C4-2B (cell line): ENCODE data around the gene ADGRA1.

Experiments used
- H3K27ac ChIP-seq: fragments of 450-650 bp; 2 replicates; pipeline ENCODE4 v1.5.1; 2017
- ZFX ChIP-seq: fragments of 450-650 bp; IDR thresholded peaks from 2 replicates; pipeline ENCODE4 v1.6.1; 2017
- TF ChIP-seq, protein P1 (sequence below): fragments of 450-650 bp; conservative IDR thresholded peaks from 2 replicates; pipeline ENCODE4 v1.5.1; 2017; ENCODE audit warnings: mild to moderate bottlenecking

The ADGRA1 gene

DNA sequence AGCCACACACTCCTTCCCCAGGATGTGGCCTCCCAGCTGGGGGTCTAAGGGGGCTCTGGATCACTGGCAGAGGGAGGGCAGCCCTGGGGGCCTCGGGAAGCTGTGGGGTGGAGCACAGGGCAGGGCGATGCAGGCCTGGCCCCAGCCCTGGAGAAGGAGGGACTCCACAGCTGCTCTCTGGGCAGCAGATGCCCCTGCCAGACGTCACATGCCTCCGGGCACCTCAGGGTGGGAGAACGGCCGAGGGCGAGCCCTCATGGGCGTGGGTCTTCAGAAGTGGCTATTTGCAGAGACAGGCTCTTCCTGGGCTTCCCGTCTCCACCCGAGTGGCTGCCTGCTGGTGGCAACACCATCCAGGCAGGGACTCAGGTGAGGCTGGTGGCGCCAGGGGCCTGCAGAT is 16.0 kb upstream of the ADGRA1 start:
- H3K27ac ChIP-seq, result no peak overlapping the region
- no peak for TF ChIP-seq ZFX
- TF ChIP-seq, protein P1, sequence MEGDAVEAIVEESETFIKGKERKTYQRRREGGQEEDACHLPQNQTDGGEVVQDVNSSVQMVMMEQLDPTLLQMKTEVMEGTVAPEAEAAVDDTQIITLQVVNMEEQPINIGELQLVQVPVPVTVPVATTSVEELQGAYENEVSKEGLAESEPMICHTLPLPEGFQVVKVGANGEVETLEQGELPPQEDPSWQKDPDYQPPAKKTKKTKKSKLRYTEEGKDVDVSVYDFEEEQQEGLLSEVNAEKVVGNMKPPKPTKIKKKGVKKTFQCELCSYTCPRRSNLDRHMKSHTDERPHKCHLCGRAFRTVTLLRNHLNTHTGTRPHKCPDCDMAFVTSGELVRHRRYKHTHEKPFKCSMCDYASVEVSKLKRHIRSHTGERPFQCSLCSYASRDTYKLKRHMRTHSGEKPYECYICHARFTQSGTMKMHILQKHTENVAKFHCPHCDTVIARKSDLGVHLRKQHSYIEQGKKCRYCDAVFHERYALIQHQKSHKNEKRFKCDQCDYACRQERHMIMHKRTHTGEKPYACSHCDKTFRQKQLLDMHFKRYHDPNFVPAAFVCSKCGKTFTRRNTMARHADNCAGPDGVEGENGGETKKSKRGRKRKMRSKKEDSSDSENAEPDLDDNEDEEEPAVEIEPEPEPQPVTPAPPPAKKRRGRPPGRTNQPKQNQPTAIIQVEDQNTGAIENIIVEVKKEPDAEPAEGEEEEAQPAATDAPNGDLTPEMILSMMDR, result no peak

DNA sequence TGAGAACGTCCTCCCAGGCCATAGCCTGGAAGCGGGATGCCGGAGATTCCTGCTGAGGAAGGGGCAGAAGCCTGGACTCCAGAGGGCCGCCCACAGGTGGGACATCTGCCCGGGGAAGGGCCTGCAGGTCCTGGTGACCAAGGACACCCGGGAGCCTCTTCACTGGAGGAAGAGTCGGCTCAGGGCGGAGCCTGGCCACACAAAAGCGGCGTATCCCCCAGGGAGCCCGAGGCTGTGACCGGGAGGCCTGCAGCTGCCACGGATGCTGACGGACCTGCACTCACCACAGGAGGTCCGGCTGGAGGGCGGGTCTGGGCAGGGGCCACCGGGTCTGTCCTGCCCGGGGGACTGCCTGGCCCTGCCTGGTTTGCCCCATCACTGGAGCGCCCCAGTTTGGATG is 15.5 kb upstream of the ADGRA1 start:
- H3K27ac ChIP-seq, result no peak overlapping the region
- TF ChIP-seq, protein P1, result no peak
- TF ChIP-seq ZFX, result no peak

DNA sequence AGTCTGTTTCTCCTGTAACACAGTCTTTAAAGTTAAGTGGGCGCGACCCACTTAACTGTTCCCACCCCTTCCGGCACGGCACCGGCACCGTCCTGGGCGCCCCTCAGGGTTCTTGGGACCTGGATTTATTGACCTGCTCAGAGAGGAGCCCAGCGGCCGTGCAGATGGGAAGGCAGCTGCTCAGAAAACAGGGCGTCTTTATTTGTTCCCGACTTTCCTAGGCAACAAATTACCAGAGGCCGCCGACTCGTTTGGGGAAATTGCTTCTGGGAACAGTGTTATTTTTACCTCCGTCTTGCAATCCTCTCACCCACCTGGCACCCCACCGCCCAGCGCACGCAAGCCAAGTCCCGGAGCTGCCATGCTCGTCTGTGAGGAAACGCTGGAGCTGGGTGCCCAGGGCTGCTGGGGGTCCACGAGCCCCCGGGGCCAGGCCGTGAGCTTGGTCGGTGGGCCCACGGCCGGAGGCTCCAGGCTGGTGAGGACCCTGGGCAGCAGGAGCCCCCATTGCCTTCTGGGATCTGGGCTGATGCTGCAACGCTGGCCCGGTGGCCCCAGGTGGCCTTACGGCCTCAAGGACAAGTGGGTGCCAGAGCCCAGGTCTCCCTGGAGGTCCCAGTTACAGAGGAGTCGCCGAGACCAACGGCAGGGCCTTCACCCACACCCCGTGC is 14.9 kb upstream of the ADGRA1 start:
- no peak for TF ChIP-seq ZFX
- TF ChIP-seq, protein P1, result no peak

DNA sequence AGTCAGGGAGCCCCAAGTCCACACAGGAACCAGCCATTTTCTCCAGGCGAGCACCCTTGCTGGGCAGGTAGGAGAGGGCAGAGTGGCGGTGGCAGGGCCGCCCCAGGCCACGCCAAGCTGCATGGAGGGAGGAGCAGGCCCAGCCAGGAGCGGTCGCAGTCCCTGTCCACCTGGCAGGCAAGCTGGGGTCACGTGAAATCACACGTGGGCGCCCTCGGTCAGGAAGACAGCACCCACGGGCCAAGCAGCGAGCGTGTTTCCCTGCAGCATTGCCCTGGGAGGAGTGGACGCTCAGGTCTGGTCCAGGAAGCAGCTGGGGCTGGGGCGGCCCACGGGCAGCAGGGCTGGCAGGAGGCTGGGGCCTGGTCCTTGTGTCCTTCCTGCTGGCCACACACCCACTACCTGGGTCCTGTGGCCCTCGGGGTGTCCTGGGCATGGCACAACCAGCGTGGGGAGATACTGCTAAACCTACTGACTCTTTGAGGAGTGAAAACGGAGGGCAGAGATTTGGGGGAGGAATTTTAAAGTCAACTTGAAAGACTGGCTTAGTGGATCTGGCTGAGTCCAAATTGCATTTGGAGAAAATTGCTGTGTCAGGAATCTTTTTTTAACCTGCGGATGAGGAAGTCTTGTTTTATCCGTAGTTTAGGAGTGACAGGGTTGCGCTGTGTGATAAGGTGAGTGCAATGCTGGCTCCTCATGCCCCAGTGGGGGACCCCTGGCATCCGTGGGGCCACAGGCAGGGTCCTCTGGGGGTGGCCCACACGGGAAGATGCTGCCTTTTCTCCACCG is 12.2 kb upstream of the ADGRA1 start:
- no peak overlapping the region for H3K27ac ChIP-seq
- TF ChIP-seq ZFX, result no peak
- TF ChIP-seq, protein P1, result no peak

More for the DNA sequence above, 14.9 kb upstream of the ADGRA1 start:
- no peak overlapping the region for H3K27ac ChIP-seq

DNA sequence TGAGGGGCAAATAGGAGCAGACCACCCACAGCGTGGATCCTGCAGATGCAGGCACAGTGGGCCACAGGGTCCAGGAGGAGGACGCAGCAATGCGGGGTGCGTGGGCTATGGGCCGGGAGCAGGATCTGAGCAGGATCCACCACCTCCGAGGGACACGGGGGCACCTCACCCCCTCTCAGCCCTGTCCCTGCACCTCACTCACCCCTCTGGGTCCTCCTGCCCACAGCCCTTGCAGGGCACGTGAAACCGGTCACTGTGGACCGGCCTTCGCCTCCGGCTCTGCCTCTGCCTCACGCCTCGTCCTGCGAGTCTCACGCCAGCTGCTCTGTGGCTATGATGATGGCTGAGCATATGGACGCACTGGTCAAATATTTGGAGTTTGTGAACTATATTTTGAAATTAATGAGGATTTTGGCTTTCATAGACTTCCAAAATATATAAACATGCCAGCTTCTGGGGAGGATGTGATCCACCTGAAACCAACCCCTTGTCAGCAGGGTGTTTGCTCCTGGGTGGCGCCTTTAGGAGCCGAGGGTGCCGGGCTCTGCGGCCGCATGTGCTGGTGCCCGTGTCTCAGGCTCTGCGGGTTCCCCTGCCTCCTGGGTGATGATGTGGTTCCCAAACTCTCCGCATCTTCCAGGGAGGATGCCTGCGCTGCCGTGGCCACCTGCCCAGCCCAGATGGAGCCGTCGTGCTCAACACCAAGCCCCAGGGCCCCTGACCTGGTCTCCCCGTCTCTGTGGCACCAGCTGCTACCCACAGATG is 11.3 kb upstream of the ADGRA1 start:
- TF ChIP-seq ZFX, result no peak
- TF ChIP-seq, protein P1, result no peak

DNA sequence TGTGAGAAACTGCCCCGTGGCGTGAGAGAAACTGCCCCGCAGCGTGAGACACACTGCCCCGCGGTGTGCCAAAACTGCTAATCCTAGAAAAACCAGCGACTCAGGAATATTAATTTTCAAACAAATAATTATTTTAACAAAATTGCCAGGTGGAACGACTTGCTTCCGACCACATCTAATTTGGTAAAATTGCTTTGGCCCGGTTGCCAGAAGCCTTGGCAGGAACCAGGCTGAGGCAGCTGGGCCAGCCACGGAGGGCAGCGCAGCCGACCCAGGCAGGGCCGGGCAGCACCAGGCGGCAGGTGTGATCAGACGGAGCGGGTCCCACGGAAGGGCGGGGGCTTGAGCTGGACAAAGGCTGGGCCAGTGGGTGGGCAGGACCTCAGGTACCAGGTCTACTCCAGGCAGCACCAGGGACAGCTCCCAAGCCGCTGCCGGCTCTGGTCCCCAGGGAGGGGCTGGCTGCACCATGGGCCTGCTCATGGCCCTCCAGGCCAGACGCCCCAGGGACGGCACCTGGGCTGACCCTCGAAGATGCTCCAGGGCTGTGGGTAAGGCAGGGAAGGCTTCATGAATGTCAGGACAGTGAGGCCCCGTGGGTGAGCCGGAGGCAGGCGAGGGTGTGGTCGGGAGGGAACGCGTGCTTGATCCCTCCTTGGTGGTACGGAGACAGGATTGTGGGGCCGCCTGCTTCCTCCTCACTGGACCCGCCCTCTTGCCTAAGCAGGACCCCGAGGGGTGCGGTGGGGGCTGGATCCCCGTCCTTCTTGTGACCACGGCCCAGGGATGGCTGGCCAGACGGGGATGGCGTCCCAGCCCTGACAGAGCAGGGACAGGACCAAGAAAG is 7.7 kb upstream of the ADGRA1 start:
- H3K27ac ChIP-seq, result no peak overlapping the region
- TF ChIP-seq, protein P1, result no peak
- TF ChIP-seq ZFX, result no peak

More for the DNA sequence above, 11.3 kb upstream of the ADGRA1 start:
- H3K27ac ChIP-seq, result no peak overlapping the region
